Esophagus squamous epithelium (tissue), 4 donors: ENCODE results near the gene SIM1.

ENCODE experiments used
- CTCF ChIP-seq, 6 experiments: fragments of 450-650 bp in 4 of 6; fragments of 200-600 bp in 2 of 6; sonication (generic) in 2 of 6; IDR thresholded peaks; one replicate each; pipeline ENCODE4 v1.5.1; 2016 to 2019; ENCODE audit warnings: antibody characterized with exemption in 6 of 6, mild to moderate bottlenecking in 4 of 6, moderate library complexity in 4 of 6
- POLR2A ChIP-seq, 4 donors: fragments of 450-650 bp; IDR thresholded peaks; one replicate each; pipeline ENCODE4 v1.6.1; 2017; ENCODE audit warnings: antibody characterized with exemption in 4 of 4, mild to moderate bottlenecking in 4 of 4, moderate library complexity in 3 of 4

- TF ChIP-seq CTCF (IDR thresholded peaks at IDR 0.05) (no peak), POLR2A (IDR thresholded peaks at IDR 0.05) (no peak)
These were observed 127.8 kb downstream of the SIM1 start for GRCh38 chr6:100336876-100337275.
